HepG2 (cell line): ENCODE data around the gene OLFM4. TPM values are rescaled to one million over a fixed set of nuclear protein-coding genes. Genes with fewer than 3 reads are reported as not detected.

Source experiments
- ATAC-seq: fragments of 200-7000 bp; cut with Tn5 transposase; 3 replicates; pipeline ENCODE4 v1.9.1; 2020; ENCODE audit warnings: mild to moderate bottlenecking, moderate library complexity
- BruUV-seq: library from RNA; stranded (reverse); fragments of 400-500 nt; replicated peaks from 2 replicates; lab custom pipeline; 2021; lab: Mats Ljungman, UMichigan
- CTCF ChIA-PET: fragments of 300-600 bp; formaldehyde crosslinking; extraction: SDS; loops from one replicate; lab custom pipeline; 2021; ENCODE audit warnings: low total read pairs, inconsistent platforms, low intra/inter-chr PET ratio; lab: Yijun Ruan, JAX
- POLR2A ChIA-PET: fragments of 350-600 bp; sonication (Branson Sonifier 250); formaldehyde crosslinking; loops from one replicate; lab custom pipeline; 2020; ENCODE audit warnings: antibody characterized with exemption, inconsistent platforms; lab: Yijun Ruan, JAX
- DNase-seq: peaks from one replicate; pipeline ENCODE4 v3.0.0-alpha.2; 2015; ENCODE audit warnings: low spot score
- FAIRE-seq: peaks from 3 replicates; lab custom pipeline; 2011; peaks lifted over from hg19 to GRCh38; lab: Jason Lieb, UNC
- H2AFZ ChIP-seq: one replicate; pipeline ENCODE4 v1.6.1; 2011; ENCODE audit warnings: low read length, inconsistent platforms
- H3K27ac ChIP-seq: fragments of 300-600 bp; 3 replicates; pipeline ENCODE4 v1.8.0; 2011; ENCODE audit warnings: mixed run types, mild to moderate bottlenecking, mixed read lengths, low read length, inconsistent platforms; ENCODE audit not compliant: insufficient read depth; ENCODE audit errors: extremely low read length
- H3K27me3 ChIP-seq, 2 experiments: fragments of 200-600 bp in 1 of 2; 2 replicates in 1 of 2; 3 replicates in 1 of 2; pipeline versions ENCODE4 v1.6.0 to v1.8.0; 2011; ENCODE audit warnings: low read length in 2 of 2, mild to moderate bottlenecking in 2 of 2, moderate library complexity in 2 of 2, inconsistent platforms in 1 of 2; ENCODE audit not compliant: insufficient read depth in 2 of 2, control insufficient read depth in 1 of 2
- H3K36me3 ChIP-seq, 2 experiments: fragments of 200-600 bp in 1 of 2; replicated peaks in 1 of 2; 2 replicates in 1 of 2; 3 replicates in 1 of 2; pipeline versions ENCODE4 v1.5.1 to v1.8.0; 2011; ENCODE audit warnings: low read length in 2 of 2, inconsistent platforms in 1 of 2; ENCODE audit not compliant: insufficient read depth in 2 of 2, control insufficient read depth in 1 of 2
- H3K4me1 ChIP-seq: 2 replicates; pipeline ENCODE4 v1.5.1; 2012; ENCODE audit warnings: low read length, inconsistent platforms; ENCODE audit not compliant: insufficient read depth
- H3K4me2 ChIP-seq: 2 replicates; pipeline ENCODE4 v1.6.0; 2011; ENCODE audit warnings: low read depth, low read length, inconsistent platforms
- H3K4me3 ChIP-seq, 3 experiments: fragments of 200-600 bp in 1 of 3; sonication (generic), shearing (Covaris generic) in 1 of 3; replicated peaks in 1 of 3; 2 replicates each; pipeline ENCODE4 v1.5.1; 2011 to 2016; ENCODE audit warnings: low read length in 3 of 3, inconsistent platforms in 2 of 3, low read depth in 2 of 3, mild to moderate bottlenecking in 2 of 3, control low read depth in 1 of 3, mixed read lengths in 1 of 3; ENCODE audit not compliant: insufficient read depth in 1 of 3
- H3K79me2 ChIP-seq: one replicate; pipeline ENCODE4 v1.6.1; 2011; ENCODE audit warnings: low read length, inconsistent platforms; ENCODE audit not compliant: insufficient read depth
- H3K9ac ChIP-seq: 2 replicates; pipeline ENCODE4 v1.6.0; 2011; ENCODE audit warnings: mild to moderate bottlenecking, low read depth, low read length, inconsistent platforms; ENCODE audit not compliant: insufficient read depth
- H3K9me3 ChIP-seq: 2 replicates; pipeline ENCODE4 v1.5.1; 2012; ENCODE audit warnings: mild to moderate bottlenecking, low read length
- H4K20me1 ChIP-seq: 2 replicates; pipeline ENCODE4 v1.6.0; 2011; ENCODE audit warnings: inconsistent platforms, mild to moderate bottlenecking, low read length, moderate library complexity; ENCODE audit not compliant: insufficient read depth
- ASH2L ChIP-seq: fragments of 300-600, 200-600 bp; sonication (generic); IDR thresholded peaks from 2 replicates; pipeline ENCODE4 v1.7.0; 2017; ENCODE audit warnings: low read depth, mild to moderate bottlenecking, moderate library complexity, mixed read lengths, low read length; ENCODE audit not compliant: insufficient read length
- ELF4 ChIP-seq: sonication (generic); formaldehyde crosslinking; IDR thresholded peaks from 2 replicates; pipeline ENCODE4 v1.5.0; 2020; ENCODE audit warnings: missing genetic modification reagents, mild to moderate bottlenecking, moderate library complexity, borderline replicate concordance
- GFI1 ChIP-seq: sonication (generic); formaldehyde crosslinking; IDR thresholded peaks from 2 replicates; pipeline ENCODE4 v1.5.0; 2020; ENCODE audit warnings: missing genetic modification reagents, mild to moderate bottlenecking, borderline replicate concordance
- HMG20B ChIP-seq: conservative IDR thresholded peaks from 2 replicates; pipeline ENCODE4 v1.6.1; 2016; ENCODE audit warnings: missing genetic modification reagents, missing compliant biosample characterization
- KDM2A ChIP-seq: sonication (generic); formaldehyde crosslinking; IDR thresholded peaks from 2 replicates; pipeline ENCODE4 v1.4.0; 2020; ENCODE audit warnings: low read depth, missing genetic modification reagents, borderline replicate concordance
- MATR3 ChIP-seq: sonication (generic); formaldehyde crosslinking; IDR thresholded peaks from 2 replicates; pipeline ENCODE4 v1.4.0; 2020; ENCODE audit warnings: missing genetic modification reagents
- MTA3 ChIP-seq: sonication (generic); formaldehyde crosslinking; IDR thresholded peaks from 2 replicates; pipeline ENCODE4 v1.4.0; 2020; ENCODE audit warnings: missing genetic modification reagents
- NFIC ChIP-seq: IDR thresholded peaks from 2 replicates; pipeline ENCODE4 v1.6.1; 2012; ENCODE audit warnings: mild to moderate bottlenecking, low read length, inconsistent platforms
- NR3C1 ChIP-seq: sonication (generic); formaldehyde crosslinking; IDR thresholded peaks from 2 replicates; pipeline ENCODE4 v1.4.0; 2020; ENCODE audit warnings: missing genetic modification reagents
- RFX3 ChIP-seq: IDR thresholded peaks from 2 replicates; pipeline ENCODE4 v1.6.1; 2016; ENCODE audit warnings: missing biosample characterization, missing genetic modification reagents
- SMC3 ChIP-seq: IDR thresholded peaks from 2 replicates; pipeline ENCODE4 v1.6.1; 2011; ENCODE audit warnings: low read length, improper control_type of control experiment
- ZFP36 ChIP-seq: fragments of 150-350 bp; IDR thresholded peaks from 2 replicates; pipeline ENCODE4 v1.6.1; 2018; ENCODE audit warnings: borderline replicate concordance, low read length, low read depth; ENCODE audit not compliant: partially characterized antibody
- ZFP37 ChIP-seq: sonication (generic); formaldehyde crosslinking; IDR thresholded peaks from 2 replicates; pipeline ENCODE4 v1.4.0; 2020; ENCODE audit warnings: missing genetic modification reagents, borderline replicate concordance
- ZNF292 ChIP-seq: sonication (generic); formaldehyde crosslinking; IDR thresholded peaks from 2 replicates; pipeline ENCODE4 v1.8.1; 2022; ENCODE audit warnings: mild to moderate bottlenecking, low read depth, missing genetic modification reagents, borderline replicate concordance
- ZNF335 ChIP-seq: sonication (generic); formaldehyde crosslinking; IDR thresholded peaks from 2 replicates; pipeline ENCODE4 v1.4.0; 2020; ENCODE audit warnings: missing genetic modification reagents
- ZNF496 ChIP-seq: sonication (generic); formaldehyde crosslinking; IDR thresholded peaks from 2 replicates; pipeline ENCODE4 v1.8.1; 2023; ENCODE audit warnings: mild to moderate bottlenecking, moderate library complexity, missing genetic modification reagents; ENCODE audit not compliant: insufficient replicate concordance
- ZNF777 ChIP-seq: sonication (generic); formaldehyde crosslinking; IDR thresholded peaks from 2 replicates; pipeline ENCODE4 v1.4.0; 2020; ENCODE audit warnings: missing genetic modification reagents
- ZNF850 ChIP-seq: sonication (generic); formaldehyde crosslinking; conservative IDR thresholded peaks from 2 replicates; pipeline ENCODE4 v1.9.0; 2021; ENCODE audit warnings: mild to moderate bottlenecking, missing genetic modification reagents
- ZNF879 ChIP-seq: sonication (generic); formaldehyde crosslinking; IDR thresholded peaks from 2 replicates; pipeline ENCODE4 v1.8.1; 2023; ENCODE audit warnings: missing genetic modification reagents
- WGBS: methylation state at CpG from one replicate; pipeline ENCODE4 v1.1.6; 2017; ENCODE audit warnings: low lambda C conversion rate; 5-methylcytosine and 5-hydroxymethylcytosine counted together
- in situ Hi-C: cut with HindIII; loops from 2 replicates; pipeline ENCODE4 v1.10.0; 2017; ENCODE audit warnings: low pct_unique_long_range_greater_than_20kb; ENCODE audit not compliant: extremely low pct_ligation_motif_present
- intact Hi-C: fragments of 100-400 bp; cut with micrococcal nuclease; formaldehyde crosslinking; loops from one replicate; pipeline ENCODE4 v1.10.0; 2022; ENCODE audit not compliant: unreplicated experiment
- polyA plus RNA-seq, 8 experiments: library from polyadenylated mRNA; depleted of rRNA in 3 of 8; stranded (reverse) in 7 of 8; unstranded in 1 of 8; fragments of >200 nt; fragmentation: Illumina TruSeq in 4 of 8; extraction: Trizol in 4 of 8; gene quantifications; 2 replicates each; pipeline versions ENCODE4 v1.2.1 to v1.2.3, GENCODE V29; 2011 to 2016; ENCODE audit warnings: low read depth in 4 of 8, missing spikeins in 1 of 8, mixed read lengths in 1 of 8; ENCODE audit not compliant: insufficient read depth in 1 of 8
- total RNA-seq, 5 experiments: library from RNA; depleted of rRNA; stranded (reverse); fragments of >200 nt; fragmentation: Illumina TruSeq; extraction: Trizol; gene quantifications; 2 replicates each; pipeline ENCODE4 v1.2.3, GENCODE V29; 2016; ENCODE audit warnings: low read depth in 1 of 5
- TF ChIP-seq, protein P1 (sequence below): sonication (generic); formaldehyde crosslinking; IDR thresholded peaks from 2 replicates; pipeline ENCODE4 v1.8.1; 2022; ENCODE audit warnings: low read depth, mild to moderate bottlenecking, missing genetic modification reagents
- TF ChIP-seq, protein P2 (sequence below): sonication (generic); formaldehyde crosslinking; IDR thresholded peaks from 2 replicates; pipeline ENCODE4 v1.8.0; 2022; ENCODE audit warnings: missing genetic modification reagents, mild to moderate bottlenecking, inconsistent platforms, borderline replicate concordance
- TF ChIP-seq, protein P3 (sequence below): sonication (generic); formaldehyde crosslinking; IDR thresholded peaks from 2 replicates; pipeline ENCODE4 v1.4.0; 2020; ENCODE audit warnings: missing genetic modification reagents, low read depth, mild to moderate bottlenecking, borderline replicate concordance

Gene OLFM4
- total and polyA plus RNA-seq, 2 of the 13 experiments (the other 11 are each of a cell fraction or from before 2014, with no cell fraction given) = not detected

DNA sequence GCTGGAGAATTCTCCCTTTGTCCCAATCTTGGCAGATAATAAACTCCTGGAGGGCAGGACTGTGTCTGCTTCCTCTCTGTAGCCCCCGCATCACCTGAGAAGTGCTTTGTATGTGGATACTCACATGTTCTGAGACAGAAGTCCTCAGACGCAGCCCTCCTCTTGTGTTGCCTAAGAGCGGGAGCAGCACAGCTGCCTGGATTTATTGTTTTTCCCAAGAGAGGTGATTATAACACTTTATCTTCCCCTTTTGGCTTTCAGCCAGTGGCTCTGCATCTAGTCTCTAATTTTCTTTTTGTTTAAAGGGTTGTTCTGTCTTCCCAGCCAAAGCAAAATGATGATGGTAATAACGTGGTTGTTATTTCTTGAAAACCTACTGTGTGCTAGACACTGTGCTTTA lies 36.1 kb downstream of the OLFM4 start (continued):
- TF ChIP-seq ZFP36 (no peak), ZNF879 (CRISPR knock-in tag) (no peak), ZNF292 (CRISPR knock-in tag) (no peak), ZNF496 (no peak), ZFP37 (CRISPR knock-in tag) (no peak)
- TF ChIP-seq, protein P1, sequence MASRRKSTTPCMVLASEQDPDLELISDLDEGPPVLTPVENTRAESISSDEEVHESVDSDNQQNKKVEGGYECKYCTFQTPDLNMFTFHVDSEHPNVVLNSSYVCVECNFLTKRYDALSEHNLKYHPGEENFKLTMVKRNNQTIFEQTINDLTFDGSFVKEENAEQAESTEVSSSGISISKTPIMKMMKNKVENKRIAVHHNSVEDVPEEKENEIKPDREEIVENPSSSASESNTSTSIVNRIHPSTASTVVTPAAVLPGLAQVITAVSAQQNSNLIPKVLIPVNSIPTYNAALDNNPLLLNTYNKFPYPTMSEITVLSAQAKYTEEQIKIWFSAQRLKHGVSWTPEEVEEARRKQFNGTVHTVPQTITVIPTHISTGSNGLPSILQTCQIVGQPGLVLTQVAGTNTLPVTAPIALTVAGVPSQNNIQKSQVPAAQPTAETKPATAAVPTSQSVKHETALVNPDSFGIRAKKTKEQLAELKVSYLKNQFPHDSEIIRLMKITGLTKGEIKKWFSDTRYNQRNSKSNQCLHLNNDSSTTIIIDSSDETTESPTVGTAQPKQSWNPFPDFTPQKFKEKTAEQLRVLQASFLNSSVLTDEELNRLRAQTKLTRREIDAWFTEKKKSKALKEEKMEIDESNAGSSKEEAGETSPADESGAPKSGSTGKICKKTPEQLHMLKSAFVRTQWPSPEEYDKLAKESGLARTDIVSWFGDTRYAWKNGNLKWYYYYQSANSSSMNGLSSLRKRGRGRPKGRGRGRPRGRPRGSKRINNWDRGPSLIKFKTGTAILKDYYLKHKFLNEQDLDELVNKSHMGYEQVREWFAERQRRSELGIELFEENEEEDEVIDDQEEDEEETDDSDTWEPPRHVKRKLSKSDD (CRISPR knock-in tag) = no peak
- TF ChIP-seq, all 625 proteins: peak for 0

DNA sequence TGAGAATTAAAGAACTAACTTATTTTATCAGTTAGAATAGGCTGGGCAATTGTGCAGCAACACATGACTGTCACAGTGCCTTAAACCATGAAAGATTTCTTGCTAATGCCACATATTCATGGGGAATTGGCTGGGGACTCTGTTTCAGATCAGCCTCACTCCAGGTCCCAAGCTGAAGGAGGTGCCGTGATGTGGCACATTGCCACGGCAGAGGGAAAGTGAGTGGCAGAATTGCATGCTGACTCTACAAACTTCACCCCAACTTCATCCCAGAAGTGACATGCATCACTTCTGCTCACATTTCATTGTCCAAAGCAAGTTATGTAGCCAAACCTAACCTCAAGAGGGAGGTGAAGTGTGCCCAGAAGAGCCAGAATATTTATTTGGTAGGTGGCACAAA lies 37.8 kb downstream of the OLFM4 start:
- Histone ChIP-seq H3K79me2 (no peaks in the 10 kb centered on the region), H4K20me1 (no peaks in the 10 kb centered on the region), H3K4me1 (no peaks in the 10 kb centered on the region), H3K27ac (no peak overlapping the region), H3K9me3 (no peaks in the 10 kb centered on the region), H2AFZ (no peak overlapping the region), H3K4me3 (no peak overlapping the region), H3K27me3 (no peaks in the 10 kb centered on the region), H3K4me2 (no peak overlapping the region), H3K9ac (no peak overlapping the region), H3K36me3 (no peaks in the 10 kb centered on the region)
- intact Hi-C loops = no loop called here
- DNase-seq (no peak), FAIRE-seq (no peak), ATAC-seq (no peak)
- 0% methylated on average over 2 of the region's 2 CpGs for WGBS
- BruUV-seq = no TSS peak
- CTCF ChIA-PET = no interaction called here
- POLR2A ChIA-PET = no interaction called here
- in situ Hi-C loops = no loop called here
- TF ChIP-seq ZNF777 (CRISPR knock-in tag) (no peak), ZNF335 (no peak), MTA3 (CRISPR knock-in tag) (no peak), RFX3 (CRISPR knock-in tag) (no peak), ELF4 (CRISPR knock-in tag) (no peak), NFIC (no peak), ZNF850 (CRISPR knock-in tag) (no peak), KDM2A (no peak), ASH2L (no peak), NR3C1 (no peak), MATR3 (CRISPR knock-in tag) (no peak), GFI1 (no peak), SMC3 (no peak), HMG20B (CRISPR knock-in tag) (no peak)
- TF ChIP-seq, protein P2, sequence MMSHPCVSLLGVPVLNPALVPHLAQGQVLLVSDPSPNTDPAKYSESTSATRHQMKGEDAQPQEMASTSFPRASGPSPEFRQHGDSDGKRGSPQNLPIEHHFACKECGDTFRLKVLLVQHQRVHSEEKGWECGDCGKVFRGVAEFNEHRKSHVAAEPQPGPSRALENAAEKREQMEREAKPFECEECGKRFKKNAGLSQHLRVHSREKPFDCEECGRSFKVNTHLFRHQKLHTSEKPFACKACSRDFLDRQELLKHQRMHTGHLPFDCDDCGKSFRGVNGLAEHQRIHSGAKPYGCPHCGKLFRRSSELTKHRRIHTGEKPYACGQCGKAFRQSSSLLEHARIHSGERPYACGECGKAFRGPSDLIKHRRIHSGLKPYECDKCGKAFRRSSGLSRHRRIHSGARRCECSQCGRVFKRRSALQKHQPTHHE (CRISPR knock-in tag) = no peak
- TF ChIP-seq, protein P3, sequence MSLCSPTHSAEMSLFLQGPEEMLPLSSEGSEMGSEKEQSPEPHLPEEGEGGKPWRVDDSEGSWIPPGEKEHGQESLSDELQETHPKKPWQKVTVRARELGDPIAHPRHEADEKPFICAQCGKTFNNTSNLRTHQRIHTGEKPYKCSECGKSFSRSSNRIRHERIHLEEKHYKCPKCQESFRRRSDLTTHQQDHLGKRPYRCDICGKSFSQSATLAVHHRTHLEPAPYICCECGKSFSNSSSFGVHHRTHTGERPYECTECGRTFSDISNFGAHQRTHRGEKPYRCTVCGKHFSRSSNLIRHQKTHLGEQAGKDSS (CRISPR knock-in tag) = no peak
